ENCODE data around the gene CSN3.
"Not testable (repeated sequence)": the region's sequence is repeated elsewhere in the genome, so short reads cannot be mapped to it uniquely, and the experiment has no call there.

Gene CSN3

GRCh38 chr4:70242297-70242696 is at the start of gene CSN3:
TSS of gene CSN3 (plus strand) at chr4:70242597. CDS start at chr4:70244820, 2,223 bp downstream.
- not testable (repeated sequence) for DNase-seq (ENCODE audit: low spot score)

- DNase-seq (ENCODE audit: low spot score): no peak
These were observed 49.5 kb upstream of the CSN3 start for GRCh38 chr4:70192895-70193294.

- no peak for DNase-seq (ENCODE audit: low spot score)
These were observed 47.0 kb upstream of the CSN3 start, which contains the start of gene ODAM for GRCh38 chr4:70195425-70195824. TSS of gene ODAM (plus strand) at chr4:70195725. CDS start at chr4:70196544, 819 bp downstream.

GRCh38 chr4:70196857-70197256 is 45.5 kb upstream of the CSN3 start:
- no peak for DNase-seq (ENCODE audit: low spot score)

GRCh38 chr4:70197842-70198241 is 44.6 kb upstream of the CSN3 start:
- DNase-seq (ENCODE audit: low spot score): no peak

- DNase-seq (ENCODE audit: low spot score): no peak
These were observed 38.8 kb upstream of the CSN3 start for GRCh38 chr4:70203601-70204000.

GRCh38 chr4:70212752-70213151 is 29.6 kb upstream of the CSN3 start:
- not testable (repeated sequence) for DNase-seq (ENCODE audit: low spot score)

- DNase-seq (ENCODE audit: low spot score): not testable (repeated sequence)
These were observed 26.3 kb upstream of the CSN3 start for GRCh38 chr4:70216109-70216508.

GRCh38 chr4:70216550-70216949 is 25.8 kb upstream of the CSN3 start:
- DNase-seq (ENCODE audit: low spot score): not testable (repeated sequence)

- DNase-seq (ENCODE audit: low spot score): not testable (repeated sequence)
These were observed 21.0 kb upstream of the CSN3 start for GRCh38 chr4:70221389-70221788.

GRCh38 chr4:70221818-70222217 is 20.6 kb upstream of the CSN3 start:
- DNase-seq (ENCODE audit: low spot score): not testable (repeated sequence)

DNA sequence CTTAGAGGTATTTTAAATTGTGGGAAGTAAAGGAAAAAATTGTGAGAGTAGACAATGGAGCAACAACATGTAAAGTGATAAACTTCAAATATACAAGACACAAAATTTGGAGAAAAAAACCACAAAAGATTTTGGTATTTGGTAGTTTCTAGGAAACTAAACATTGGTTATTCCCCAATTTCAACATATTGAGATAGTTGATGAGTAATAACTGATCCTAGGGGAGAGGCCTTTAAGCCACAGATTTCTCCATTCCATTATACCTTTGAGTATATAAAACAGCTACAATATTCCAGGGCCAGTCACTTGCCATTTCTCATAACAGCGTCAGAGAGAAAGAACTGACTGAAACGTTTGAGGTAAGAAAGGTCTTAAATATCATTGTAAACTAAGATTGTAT is 16.6 kb upstream of the CSN3 start, which contains the start of gene FDCSP:
TSS of gene FDCSP (plus strand) at position 301 of the 400 bp plus-strand sequence. CDS start 5,071 bp downstream, outside the sequence.
- no peak for DNase-seq (ENCODE audit: low spot score)

- no peak for DNase-seq (ENCODE audit: low spot score)
These were observed 6.3 kb upstream of the CSN3 start for GRCh38 chr4:70236125-70236524.

DNA sequence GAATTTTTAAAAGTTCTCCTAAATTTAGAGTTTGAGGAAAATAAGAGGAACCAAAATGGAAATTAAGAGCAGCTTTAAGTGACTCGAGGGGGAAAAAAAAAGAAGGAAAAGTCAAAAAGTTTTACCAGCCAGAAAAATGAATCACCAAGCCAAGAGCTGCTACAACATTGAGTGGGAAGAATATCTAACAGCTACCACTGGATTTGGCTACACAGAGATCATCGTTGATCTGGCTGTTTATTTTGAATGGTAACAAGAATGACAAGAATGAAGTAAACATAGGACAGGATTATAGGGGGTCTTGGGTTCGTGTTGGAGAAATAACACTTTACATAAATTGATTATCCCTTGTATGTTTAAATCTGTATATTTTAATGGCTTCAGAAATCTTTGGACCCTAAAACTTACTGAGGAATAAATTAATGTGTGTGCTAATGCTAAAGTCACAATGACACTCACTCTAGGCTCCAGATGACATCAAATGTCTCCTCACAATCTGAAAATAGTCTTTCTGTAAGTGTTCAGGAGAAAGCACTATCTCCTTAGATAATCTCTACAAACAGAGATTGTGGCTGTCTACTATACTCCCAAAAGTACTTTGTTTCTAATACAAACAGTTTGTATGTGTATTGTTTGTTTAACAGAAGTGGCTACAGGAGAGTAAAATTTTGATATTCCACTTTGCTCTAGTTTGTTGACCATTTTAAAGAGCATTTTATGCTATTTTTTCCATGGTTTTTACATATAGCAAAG is 3.1 kb upstream of the CSN3 start:
- no peak for DNase-seq (ENCODE audit: low spot score)

- no peak for DNase-seq (ENCODE audit: low spot score)
These were observed 2.4 kb upstream of the CSN3 start for GRCh38 chr4:70239884-70240591.

DNA sequence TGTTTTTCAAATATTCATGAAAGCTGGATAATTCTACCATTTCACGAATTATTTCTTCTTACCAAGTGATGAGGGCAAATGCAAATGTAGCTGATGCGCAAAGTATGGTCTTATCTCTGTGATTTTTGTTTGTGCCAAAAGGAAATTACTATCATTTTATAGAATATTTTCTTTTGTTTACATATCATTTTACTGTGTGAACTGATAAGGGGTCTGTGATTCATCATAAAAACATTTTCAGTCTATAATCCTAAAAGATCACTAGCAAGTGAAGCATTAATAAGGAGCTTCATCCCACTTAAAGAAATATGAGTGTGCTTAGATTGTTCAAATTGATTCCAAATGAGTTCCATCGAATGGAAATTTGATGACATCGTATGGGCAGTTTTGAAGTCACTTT is 694 bp downstream of the CSN3 start:
- no peak for DNase-seq (ENCODE audit: low spot score)

DNA sequence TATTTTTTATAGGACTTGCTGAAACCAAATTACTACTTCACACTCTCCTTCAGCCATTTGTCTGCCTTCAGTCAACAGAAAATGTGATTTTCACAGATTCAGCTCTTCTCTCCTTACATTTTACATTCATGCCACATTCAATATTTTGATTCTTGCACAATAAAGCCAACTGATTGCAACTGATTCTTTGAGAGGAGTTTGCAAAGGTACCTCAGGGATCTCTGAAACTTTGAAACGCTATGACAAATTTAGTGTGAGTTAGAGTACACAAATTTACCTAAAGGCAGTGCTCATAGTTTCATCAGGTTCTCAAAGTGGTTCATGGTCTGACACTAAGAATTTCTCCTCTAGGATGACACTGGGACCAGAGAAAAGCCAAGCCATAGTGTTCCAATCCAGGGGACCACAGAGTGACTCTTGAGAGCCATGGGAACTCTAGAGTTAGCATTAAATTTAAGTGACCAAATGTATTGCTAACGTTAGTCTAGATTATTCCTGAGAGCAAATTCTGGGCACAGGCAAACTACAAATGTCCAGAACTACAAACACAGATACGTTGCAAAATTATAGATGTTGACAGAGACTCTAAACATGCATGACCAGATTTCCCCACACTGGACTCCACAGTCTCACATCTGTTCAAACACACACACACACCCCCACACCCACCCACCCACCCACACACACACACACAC is 9.0 kb downstream of the CSN3 start:
- DNase-seq (ENCODE audit: low spot score): no peak

DNA sequence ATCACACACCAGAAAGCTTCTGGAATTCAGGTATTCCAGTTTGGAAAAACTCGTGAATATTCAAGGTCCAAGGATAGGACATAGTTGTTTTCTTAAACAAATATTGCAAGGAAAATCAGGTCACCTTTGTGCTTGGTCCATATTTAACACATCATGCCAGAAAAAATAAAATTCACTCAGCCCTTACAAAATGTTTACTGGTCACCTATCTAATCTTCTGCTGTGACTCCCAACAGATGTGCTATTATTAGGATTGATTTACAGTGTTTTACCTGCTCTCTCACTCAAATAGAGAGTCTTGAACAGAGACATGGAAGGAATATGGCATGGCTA is 9.5 kb downstream of the CSN3 start:
- DNase-seq (ENCODE audit: low spot score): no peak

DNA sequence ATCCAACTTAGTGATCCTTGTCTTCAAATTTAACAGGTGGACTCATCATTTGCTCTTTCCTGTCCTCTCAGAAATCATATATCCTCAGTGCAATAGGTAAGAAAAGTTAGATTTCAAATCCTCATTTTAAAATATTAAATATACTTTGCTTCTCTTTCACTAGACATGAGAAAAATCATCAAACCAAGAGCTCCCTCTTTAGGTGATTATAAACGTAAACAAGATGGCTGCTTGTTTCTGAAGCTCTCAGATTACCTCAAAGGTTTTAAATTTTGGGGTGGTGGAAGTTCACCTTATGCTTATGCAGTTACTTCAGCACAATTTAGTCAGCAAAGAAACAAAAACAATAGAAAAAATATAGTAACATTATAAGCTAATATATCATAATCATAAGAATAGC is 27.3 kb downstream of the CSN3 start:
- DNase-seq (ENCODE audit: low spot score): no peak

GRCh38 chr4:70277121-70277520 is 34.7 kb downstream of the CSN3 start:
- DNase-seq (ENCODE audit: low spot score): no peak

GRCh38 chr4:70280567-70280966 is 38.2 kb downstream of the CSN3 start:
- DNase-seq (ENCODE audit: low spot score): no peak

- no peak for DNase-seq (ENCODE audit: low spot score)
These were observed 46.3 kb downstream of the CSN3 start for GRCh38 chr4:70288651-70289050.

DNA sequence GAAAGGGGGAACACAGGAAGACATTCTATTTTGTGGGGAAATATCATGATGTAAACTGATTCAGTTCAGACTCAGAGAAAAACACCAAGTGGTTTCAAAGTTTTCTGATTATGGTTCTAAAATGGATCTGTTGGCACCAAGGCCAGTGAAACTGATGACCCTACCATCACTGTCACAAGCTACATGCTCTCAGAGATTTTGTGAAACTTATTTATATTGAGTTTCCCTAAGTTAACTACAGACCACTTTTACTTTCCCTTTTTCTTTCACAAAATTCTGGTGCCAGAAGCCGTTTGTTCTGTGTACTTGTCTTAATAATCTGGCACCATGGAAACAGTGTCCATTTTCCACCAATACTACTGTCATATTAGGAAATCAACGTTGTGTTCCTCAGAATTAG is 48.9 kb downstream of the CSN3 start:
- no peak for DNase-seq (ENCODE audit: low spot score)
